Right lung (tissue), 5 donors: Measurements from ENCODE around the gene TEKT5. TPM values are rescaled to one million over a fixed set of nuclear protein-coding genes. Genes with fewer than 3 reads are reported as not detected.
A peak's percentile ranks its signal among the peaks of the same experiment; 100 is the strongest.

Experiments used
- DNase-seq, 2 donors: peaks; one replicate each; pipeline ENCODE4 v3.0.0-alpha.2; 2013
- polyA plus RNA-seq, 5 donors: library from polyadenylated mRNA; unstranded; fragments of 120-200 nt; gene quantifications; one replicate each; pipeline versions ENCODE4 v1.2.1 to v1.2.3, GENCODE V29; 2013; ENCODE audit warnings: inconsistent platforms in 1 of 5, low replicate concordance in 1 of 5; ENCODE audit not compliant: insufficient read length in 5 of 5, insufficient read depth in 1 of 5

The TEKT5 gene
- polyA plus RNA-seq, 5 donors = 0.29 to 0.85 (median 0.31) TPM

DNA sequence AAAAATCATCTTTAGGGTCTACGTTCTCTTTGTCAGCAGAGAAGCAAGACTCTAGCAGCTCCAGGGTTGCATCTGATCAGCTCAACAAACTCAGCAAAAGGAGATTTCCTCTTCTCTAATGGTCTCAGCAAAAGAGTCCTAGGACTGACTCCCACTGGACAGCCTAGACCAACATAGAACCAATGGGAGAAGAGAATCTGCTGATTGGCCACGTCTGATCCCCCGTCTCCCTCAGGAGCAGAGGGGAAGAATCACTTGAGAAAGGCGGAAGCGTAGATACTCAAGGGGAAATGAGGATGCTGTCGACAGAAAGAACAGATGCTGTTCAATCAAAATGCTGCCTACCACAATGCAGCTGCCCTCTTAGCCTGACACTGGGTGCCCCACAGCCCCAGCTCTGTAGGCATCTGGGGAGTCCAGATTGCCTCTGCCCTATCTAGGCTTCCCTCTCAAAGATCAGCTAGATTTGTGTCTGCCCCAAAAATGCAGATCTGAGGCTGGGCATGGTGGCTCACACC lies 82.8 kb downstream of the TEKT5 start:
- DNase-seq = no peak

- DNase-seq = no peak
Observed at GRCh38 chr16:10610499-10611184, 84.1 kb downstream of the TEKT5 start.

DNA sequence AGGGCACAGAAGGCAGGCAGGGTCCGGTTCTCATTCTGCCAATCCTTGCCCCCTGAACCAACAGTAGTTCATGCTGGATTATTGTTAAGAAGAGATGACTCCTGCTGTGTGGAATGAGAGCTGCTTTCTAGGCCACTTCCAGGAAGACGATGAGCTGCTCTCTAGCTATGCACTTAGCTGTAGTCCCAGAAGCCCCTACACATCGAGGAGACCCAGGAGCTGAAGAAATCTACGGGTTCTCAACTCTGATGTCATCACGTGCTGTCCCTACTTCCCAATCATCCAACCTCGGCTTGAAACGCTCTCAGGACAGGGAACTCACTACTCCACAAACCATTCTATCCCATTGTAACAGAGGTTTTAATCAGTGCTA lies 85.3 kb downstream of the TEKT5 start:
- no peak for DNase-seq

DNA sequence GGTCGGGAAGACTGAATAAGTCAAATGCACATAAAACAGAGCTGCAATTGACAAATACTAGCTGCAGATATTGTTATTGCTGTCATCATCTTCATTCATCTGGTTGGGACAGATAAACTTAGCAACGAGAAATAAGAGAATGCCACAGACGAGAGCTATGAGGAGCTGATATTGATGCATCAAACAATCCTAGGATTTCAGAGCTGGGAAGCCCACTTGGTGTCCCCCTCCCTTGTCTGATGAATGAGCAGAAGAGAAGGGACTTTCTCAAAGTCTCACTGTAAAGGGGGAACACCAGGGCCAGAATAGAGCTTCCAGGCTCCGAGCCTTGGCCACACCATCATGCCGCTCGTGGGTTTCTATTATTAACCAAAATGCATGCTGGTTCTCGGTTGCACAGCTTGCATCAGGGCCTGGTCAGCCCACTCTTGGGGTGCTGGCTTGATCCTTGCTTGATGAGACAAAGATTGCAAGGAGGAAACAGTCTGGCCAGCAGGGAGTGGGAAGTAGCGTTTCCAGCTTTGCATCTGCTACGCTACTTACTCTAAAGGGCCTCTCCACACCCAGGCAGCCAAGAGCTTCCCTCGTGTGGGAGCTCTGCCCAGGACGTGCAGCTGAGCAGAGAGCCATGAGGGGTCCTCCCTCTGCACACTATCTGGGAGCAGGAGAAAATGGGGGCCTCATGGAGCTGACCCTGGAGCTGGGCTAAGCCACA lies 85.9 kb downstream of the TEKT5 start:
- peak in 1 of 2 donors; percentile 58 for DNase-seq

GRCh38 chr16:10607157-10607556 lies 87.6 kb downstream of the TEKT5 start:
- DNase-seq = no peak

- DNase-seq = no peak
Observed at GRCh38 chr16:10606607-10607006, 88.1 kb downstream of the TEKT5 start.

DNA sequence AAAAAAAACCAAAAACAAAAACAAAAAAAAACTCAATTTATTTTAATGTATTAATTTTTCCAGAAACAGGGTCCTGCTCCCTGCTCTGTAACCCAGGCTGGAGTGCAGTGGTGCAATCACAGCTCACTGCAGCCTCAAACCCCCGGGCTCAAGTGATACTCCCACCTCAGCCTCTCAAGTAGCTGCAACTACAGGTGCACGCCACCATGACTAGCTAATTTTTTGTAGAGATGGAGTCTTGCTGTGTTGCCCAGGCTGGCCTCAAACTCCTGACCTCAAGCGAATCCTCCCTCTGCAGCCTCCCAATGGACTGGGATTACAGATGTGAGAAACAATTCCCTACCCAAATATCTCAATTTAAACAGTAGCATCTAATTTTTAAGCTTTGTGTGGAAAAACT lies 89.1 kb downstream of the TEKT5 start:
- DNase-seq = no peak

DNA sequence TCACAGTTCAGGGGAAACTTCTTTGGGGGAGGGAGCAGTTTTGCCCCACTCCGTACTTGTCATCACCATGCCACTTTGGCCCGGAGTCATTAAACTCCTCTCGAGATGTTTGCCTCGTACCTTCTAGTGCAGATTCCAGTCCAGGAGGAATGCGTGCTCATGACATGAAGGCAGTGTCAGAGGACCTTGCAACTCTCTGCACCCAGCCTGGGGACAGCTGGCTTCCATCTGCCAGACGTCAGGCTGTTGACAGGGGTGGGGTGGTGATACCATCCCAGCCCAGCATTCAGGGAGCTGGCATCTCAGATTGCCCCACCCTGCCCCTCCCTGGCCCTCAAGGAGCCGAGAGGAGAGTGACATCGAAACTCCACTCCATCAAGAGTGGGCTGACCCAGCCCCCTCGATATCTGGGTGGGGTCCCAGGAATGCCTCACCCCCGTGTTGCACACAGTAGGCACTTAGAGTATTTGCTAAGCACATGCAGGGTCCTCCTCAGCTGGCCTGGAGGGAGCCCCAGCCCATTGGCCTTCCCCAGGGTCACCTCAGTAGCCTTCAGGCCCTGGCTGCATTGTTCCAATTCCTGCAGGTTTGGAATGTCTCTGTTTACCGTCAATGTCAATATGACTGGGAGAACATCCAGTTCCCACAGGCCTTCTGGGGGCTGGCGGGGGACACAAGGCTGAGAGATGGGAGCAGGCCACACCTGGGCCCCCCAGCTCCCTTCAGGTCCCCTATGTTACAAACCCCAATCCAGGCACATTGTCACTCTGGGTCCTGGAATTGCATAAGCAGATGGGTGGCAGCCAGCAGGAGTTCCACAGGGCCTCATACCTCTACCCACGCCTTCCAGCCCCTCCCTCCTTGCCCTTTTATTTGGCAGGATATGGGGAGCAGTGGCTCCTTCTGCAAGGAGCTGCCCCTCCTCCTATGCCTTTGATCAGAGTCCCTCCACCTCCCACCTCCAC lies 93.0 kb downstream of the TEKT5 start:
- DNase-seq = no peak

- DNase-seq = no peak
Observed at GRCh38 chr16:10600782-10601443, 93.8 kb downstream of the TEKT5 start.

DNA sequence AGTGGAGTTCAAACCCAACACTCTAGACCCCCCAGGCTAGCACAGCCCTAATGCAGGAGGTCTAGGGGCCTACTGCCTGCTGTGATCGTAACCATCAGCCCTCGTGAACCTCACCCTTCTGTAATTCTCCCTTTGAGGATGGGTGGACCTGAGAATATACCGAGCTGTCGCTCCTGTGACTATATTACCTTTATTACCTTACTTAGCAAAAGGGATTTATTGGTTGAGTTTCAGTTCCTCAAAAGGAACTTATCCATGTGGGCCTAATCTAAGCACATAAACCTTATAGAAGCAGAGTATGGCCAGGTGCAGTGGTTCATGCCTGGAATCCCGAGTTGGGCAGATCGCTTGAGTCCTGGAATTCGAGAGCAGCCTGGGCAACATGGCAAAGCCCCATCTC lies 95.1 kb downstream of the TEKT5 start:
- no peak for DNase-seq

GRCh38 chr16:10598157-10598556 lies 96.6 kb downstream of the TEKT5 start:
- no peak for DNase-seq

DNA sequence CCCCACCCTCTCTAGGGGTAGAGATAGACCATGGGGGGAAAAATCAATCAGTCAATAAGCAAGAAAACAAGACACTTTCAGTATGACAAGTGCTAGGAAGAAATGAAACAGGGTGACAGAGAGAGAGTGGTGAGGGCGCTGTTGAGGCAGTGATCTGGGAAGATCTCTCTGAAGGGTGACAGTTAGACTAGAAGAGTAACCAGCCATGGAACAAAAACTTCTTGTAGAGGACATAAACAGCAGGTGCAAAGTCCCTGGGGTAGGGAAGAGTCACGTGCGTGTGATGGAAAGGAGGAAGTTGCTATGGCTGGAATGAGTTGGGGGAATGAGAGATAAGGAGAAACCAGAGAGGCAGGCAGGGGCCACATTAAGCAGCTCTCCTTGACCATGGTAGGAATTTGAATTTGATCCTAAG lies 97.5 kb downstream of the TEKT5 start:
- DNase-seq = no peak

DNA sequence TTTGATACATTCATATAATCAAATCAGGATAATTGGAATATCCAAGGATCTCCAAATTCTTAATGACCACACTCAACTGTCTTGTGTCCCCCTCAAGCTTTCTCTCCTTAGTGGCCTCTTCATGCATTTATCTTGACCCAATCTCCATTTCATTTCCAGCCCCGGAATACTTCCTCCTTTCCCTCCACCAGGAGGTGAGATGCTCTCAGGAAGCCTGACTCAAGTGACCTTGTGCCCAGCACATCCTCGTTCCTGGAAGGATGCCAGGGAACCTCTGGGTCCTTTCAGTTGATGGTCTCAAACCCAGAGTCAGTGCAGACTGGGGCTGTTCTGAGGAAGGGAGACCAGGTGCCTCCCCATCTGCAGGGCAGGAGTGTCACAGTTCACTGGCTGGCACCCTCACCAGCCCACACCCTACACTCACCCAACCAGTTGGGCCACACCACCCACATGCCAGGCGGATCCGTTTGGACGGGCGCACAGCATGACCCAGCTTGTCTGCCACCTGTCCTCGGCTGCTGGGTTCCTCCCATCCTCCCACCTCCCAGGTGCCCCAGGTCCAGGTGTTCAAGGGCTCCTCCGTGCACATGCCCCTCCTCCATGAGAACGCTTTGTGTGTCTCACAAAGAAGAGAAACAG lies 100.3 kb downstream of the TEKT5 start:
- no peak for DNase-seq

- no peak for DNase-seq
Observed at GRCh38 chr16:10592611-10593010, 102.1 kb downstream of the TEKT5 start.

DNA sequence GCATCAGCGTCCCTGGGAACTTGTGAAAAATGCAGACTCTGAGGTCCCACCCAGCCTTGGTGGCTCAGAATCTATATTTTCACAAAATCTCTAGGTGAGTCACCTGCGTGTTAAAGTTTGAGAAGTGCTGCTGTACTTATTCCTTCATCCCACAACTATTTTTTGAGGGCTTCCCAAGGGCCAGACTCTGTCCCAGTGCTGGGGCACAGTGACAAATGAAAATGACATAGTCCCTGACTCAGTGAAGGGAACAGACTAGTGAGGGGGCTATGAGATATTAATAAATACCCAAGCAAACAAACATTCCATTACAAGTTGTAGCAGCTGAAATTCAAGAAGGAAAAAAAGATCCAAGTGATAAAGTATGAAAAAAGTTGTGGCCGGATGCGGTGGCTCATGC lies 104.4 kb downstream of the TEKT5 start:
- DNase-seq = no peak

GRCh38 chr16:10589109-10589508 lies 105.6 kb downstream of the TEKT5 start:
- no peak for DNase-seq

DNA sequence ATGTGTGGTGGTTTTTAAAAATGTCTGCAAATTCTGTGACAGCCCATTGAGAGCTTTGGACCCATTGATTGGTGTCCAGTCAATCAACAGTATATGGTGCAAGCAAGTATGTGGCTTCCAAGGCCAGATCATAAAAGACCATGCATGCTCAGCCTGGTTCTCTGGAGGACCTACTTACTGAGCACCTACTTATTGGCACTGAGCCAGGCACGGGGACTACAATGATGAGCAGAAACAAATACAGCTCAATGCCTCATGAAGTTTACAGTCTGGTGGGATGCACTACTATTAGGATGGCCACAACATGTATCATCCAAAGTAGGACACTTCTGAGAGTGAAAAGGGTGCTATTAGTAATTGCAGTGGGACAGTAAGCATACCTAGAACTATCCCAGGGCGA lies 107.1 kb downstream of the TEKT5 start:
- no peak for DNase-seq

- DNase-seq = no peak
Observed at GRCh38 chr16:10584981-10585438, 109.7 kb downstream of the TEKT5 start.

- DNase-seq = no peak
Observed at GRCh38 chr16:10583269-10583668, 111.5 kb downstream of the TEKT5 start.

- no peak for DNase-seq
Observed at GRCh38 chr16:10581507-10581906, 113.2 kb downstream of the TEKT5 start.

DNA sequence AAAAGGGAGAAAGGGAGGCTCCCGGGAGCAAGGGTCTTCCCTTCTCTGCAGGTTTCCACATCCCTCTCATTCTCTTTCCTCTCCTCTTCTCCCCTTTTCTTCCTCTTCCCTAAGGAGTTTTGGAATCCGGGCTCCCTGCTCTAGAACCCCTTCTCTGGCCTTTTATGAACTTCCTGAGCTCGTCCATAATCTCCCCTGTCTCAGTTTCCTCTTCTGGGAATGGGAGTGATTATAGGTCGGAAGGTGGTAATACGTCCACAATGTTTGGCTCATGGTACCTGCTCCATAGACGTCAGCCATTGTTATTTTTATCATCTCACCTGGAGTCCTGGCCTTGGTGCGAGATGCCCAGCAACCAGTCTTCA lies 113.9 kb downstream of the TEKT5 start:
- DNase-seq = no peak
